GM23338 (cell line): Measurements from ENCODE around the gene IMPG1. TPM values are rescaled to one million over a fixed set of nuclear protein-coding genes. Genes with fewer than 3 reads are reported as not detected.

Experiments used
- ATAC-seq: fragments of 200-7000 bp; cut with Tn5 transposase; 3 replicates; pipeline ENCODE4 v1.9.1; 2020
- DNase-seq: peaks from one replicate; pipeline ENCODE4 v3.0.0-alpha.2; 2015; ENCODE audit warnings: low spot score
- H2AFZ ChIP-seq: fragments of 200-600 bp; sonication (generic); 2 replicates; pipeline ENCODE4 v1.8.0; 2016; ENCODE audit warnings: antibody characterized with exemption, mild to moderate bottlenecking, moderate library complexity
- H3F3A ChIP-seq: fragments of 200-600 bp; sonication (generic); replicated peaks from 2 replicates; pipeline ENCODE4 v1.8.0; 2017; ENCODE audit warnings: antibody characterized with exemption, mixed run types, low read depth
- H3K27ac ChIP-seq: fragments of 200-600 bp; sonication (generic); 2 replicates; pipeline ENCODE4 v1.6.1; 2016; ENCODE audit warnings: low read depth
- H3K27me3 ChIP-seq: fragments of 200-600 bp; sonication (generic); 2 replicates; pipeline ENCODE4 v1.8.0; 2016; ENCODE audit warnings: mild to moderate bottlenecking, mixed run types, moderate library complexity; ENCODE audit not compliant: insufficient read depth
- H3K36me3 ChIP-seq: fragments of 200-600 bp; sonication (generic); 2 replicates; pipeline ENCODE4 v1.8.0; 2016; ENCODE audit warnings: mild to moderate bottlenecking; ENCODE audit not compliant: insufficient read depth
- H3K4me1 ChIP-seq: fragments of 200-600 bp; sonication (generic); 2 replicates; pipeline ENCODE4 v1.8.0; 2016; ENCODE audit warnings: mild to moderate bottlenecking, moderate library complexity; ENCODE audit not compliant: insufficient read depth
- H3K4me2 ChIP-seq: fragments of 200-600 bp; sonication (generic); 2 replicates; pipeline ENCODE4 v1.7.1; 2017; ENCODE audit warnings: mixed run types
- H3K4me3 ChIP-seq: fragments of 200-600 bp; sonication (generic); 2 replicates; pipeline ENCODE4 v1.6.1; 2016; ENCODE audit warnings: mixed run types
- H3K79me2 ChIP-seq: fragments of 200-600 bp; sonication (generic); replicated peaks from 2 replicates; pipeline ENCODE4 v1.8.0; 2017; ENCODE audit warnings: mild to moderate bottlenecking; ENCODE audit not compliant: insufficient read depth
- H3K9me2 ChIP-seq: fragments of 200-600 bp; sonication (generic); 2 replicates; pipeline ENCODE4 v1.8.0; 2017; ENCODE audit not compliant: insufficient read depth
- H4K20me1 ChIP-seq: fragments of 200-600 bp; sonication (generic); replicated peaks from 2 replicates; pipeline ENCODE4 v1.8.0; 2017; ENCODE audit warnings: mild to moderate bottlenecking; ENCODE audit not compliant: insufficient read depth
- H3K27ac Mint-ChIP-seq: 2 replicates; pipeline ENCODE4 v1.8.0; 2020; ENCODE audit warnings: inconsistent platforms, mild to moderate bottlenecking, moderate library complexity, mixed read lengths
- H3K27me3 Mint-ChIP-seq: 3 replicates; pipeline ENCODE4 v1.8.0; 2022; ENCODE audit warnings: low read depth, mild to moderate bottlenecking, moderate library complexity, mixed read lengths, inconsistent platforms; ENCODE audit not compliant: insufficient read depth, poor library complexity
- H3K36me3 Mint-ChIP-seq: 3 replicates; pipeline ENCODE4 v1.8.0; 2021; ENCODE audit warnings: low read depth, mild to moderate bottlenecking, inconsistent platforms, moderate library complexity, mixed read lengths
- H3K4me1 Mint-ChIP-seq: 3 replicates; pipeline ENCODE4 v1.8.0; 2020; ENCODE audit warnings: mild to moderate bottlenecking, inconsistent platforms, mixed read lengths
- H3K4me3 Mint-ChIP-seq: 3 replicates; pipeline ENCODE4 v1.8.0; 2021; ENCODE audit warnings: moderate library complexity, mild to moderate bottlenecking, inconsistent platforms, mixed read lengths
- H3K9me3 Mint-ChIP-seq: 3 replicates; pipeline ENCODE4 v1.8.0; 2020; ENCODE audit warnings: moderate library complexity, mild to moderate bottlenecking, inconsistent platforms, mixed read lengths
- CREB1 ChIP-seq: fragments of 250-450 bp; sonication (Bioruptor Pico); IDR thresholded peaks from 2 replicates; pipeline ENCODE4 v1.5.0; 2020; ENCODE audit warnings: low read depth, mild to moderate bottlenecking, moderate library complexity
- CTCF ChIP-seq, 2 experiments: fragments of 200-600 bp in 1 of 2; sonication (generic) in 1 of 2; conservative IDR thresholded peaks; 2 replicates each; pipeline versions ENCODE4 v1.5.1 to v1.6.1; 2016 to 2017; ENCODE audit warnings: antibody characterized with exemption in 2 of 2, low read depth in 2 of 2, mild to moderate bottlenecking in 2 of 2, moderate library complexity in 1 of 2
- EZH2 ChIP-seq: fragments of 200-600 bp; sonication (generic); IDR thresholded peaks from one replicate; pipeline ENCODE4 v1.8.0; 2017; ENCODE audit warnings: antibody characterized with exemption, mild to moderate bottlenecking, low read depth; ENCODE audit not compliant: unreplicated experiment
- EZH2phosphoT487 ChIP-seq: fragments of 200-600 bp; sonication (generic); IDR thresholded peaks from one replicate; pipeline ENCODE4 v1.8.1; 2018; ENCODE audit warnings: antibody characterized with exemption; ENCODE audit not compliant: unreplicated experiment
- JUNB ChIP-seq: IDR thresholded peaks from one replicate; pipeline ENCODE4 v1.6.1; 2016; ENCODE audit warnings: antibody characterized with exemption; ENCODE audit not compliant: unreplicated experiment
- NANOG ChIP-seq: IDR thresholded peaks from 2 replicates; pipeline ENCODE4 v1.6.1; 2016; ENCODE audit warnings: antibody characterized with exemption, borderline replicate concordance
- POLR2AphosphoS5 ChIP-seq: IDR thresholded peaks from 2 replicates; pipeline ENCODE4 v1.6.1; 2016; ENCODE audit warnings: antibody characterized with exemption, low read depth
- REST ChIP-seq: IDR thresholded peaks from one replicate; pipeline ENCODE4 v1.6.1; 2018; ENCODE audit warnings: antibody characterized with exemption; ENCODE audit not compliant: unreplicated experiment
- STAT1 ChIP-seq: IDR thresholded peaks from one replicate; pipeline ENCODE4 v1.6.1; 2016; ENCODE audit warnings: antibody characterized with exemption; ENCODE audit not compliant: unreplicated experiment
- ZNF114 ChIP-seq: fragments of 250-450 bp; sonication (Bioruptor Pico); IDR thresholded peaks from 2 replicates; pipeline ENCODE4 v1.5.0; 2020; ENCODE audit warnings: mild to moderate bottlenecking, moderate library complexity
- ZNF331 ChIP-seq: fragments of 250-450 bp; sonication (Bioruptor Pico); IDR thresholded peaks from 2 replicates; pipeline ENCODE4 v1.5.0; 2020; ENCODE audit warnings: low read depth, mild to moderate bottlenecking, moderate library complexity
- ZNF462 ChIP-seq: fragments of 250-450 bp; sonication (Bioruptor Pico); IDR thresholded peaks from 2 replicates; pipeline ENCODE4 v1.5.0; 2020; ENCODE audit warnings: mild to moderate bottlenecking, moderate library complexity
- polyA plus RNA-seq: library from polyadenylated mRNA; unstranded; fragments of >200 nt; fragmentation: Nextera tagmentation; extraction: Ambion mirVana; gene quantifications from 2 replicates; pipeline ENCODE4 v1.2.1, GENCODE V29; 2016
- total RNA-seq: library from RNA; depleted of rRNA; stranded (reverse); fragments of >200 nt; shearing (Covaris generic); gene quantifications from 2 replicates; pipeline ENCODE4 v1.2.3, GENCODE V29; 2014
- TF ChIP-seq, protein P1 (sequence below): IDR thresholded peaks from 2 replicates; pipeline ENCODE4 v1.6.1; 2016; ENCODE audit warnings: antibody characterized with exemption

Gene IMPG1
- total and polyA plus RNA-seq, 2 experiments from 2014 or later = not detected

DNA sequence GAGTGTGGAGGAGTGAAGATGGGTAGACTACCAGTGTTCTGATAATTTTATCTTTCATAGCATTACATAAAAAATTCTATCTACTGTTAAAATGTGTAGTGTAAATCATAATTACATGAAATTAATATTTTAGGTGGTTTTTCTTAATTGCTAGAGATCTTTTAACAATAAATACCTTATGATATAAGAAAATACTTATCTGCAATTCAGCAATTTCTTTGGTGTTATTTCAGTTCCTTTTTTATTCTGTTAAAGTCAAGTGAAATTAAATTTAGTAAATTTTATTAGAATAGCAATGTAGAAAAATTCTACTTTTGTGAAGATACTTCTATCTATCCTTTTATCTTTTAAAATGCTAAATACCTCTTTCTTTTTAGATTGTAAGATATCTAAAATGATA, 104.3 kb downstream of the IMPG1 start:
- no peaks in the 10 kb centered on the region for H3K27me3 ChIP-seq
- H3K4me2 ChIP-seq = no peak overlapping the region
- ATAC-seq = no peak
- Mint-ChIP-seq H3K4me3 (no peak overlapping the region), H3K27me3 (no peaks in the 10 kb centered on the region), H3K9me3 (no peaks in the 10 kb centered on the region), H3K4me1 (peaks cover 4% of the 10 kb centered on the region), H3K27ac (no peak overlapping the region), H3K36me3 (no peaks in the 10 kb centered on the region)
- no peak overlapping the region for H2AFZ ChIP-seq
- no peaks in the 10 kb centered on the region for H3K4me1 ChIP-seq
- H3F3A ChIP-seq = no peaks in the 10 kb centered on the region
- no peak overlapping the region for H3K4me3 ChIP-seq
- no peak overlapping the region for H3K27ac ChIP-seq
- TF ChIP-seq NANOG = no peak
- TF ChIP-seq EZH2phosphoT487 = no peak
- TF ChIP-seq ZNF114 (CRISPR knock-in tag) = no peak
- TF ChIP-seq ZNF331 (CRISPR knock-in tag) = no peak
- TF ChIP-seq CTCF (conservative IDR thresholded peaks at IDR 0.05; ENCODE audit: low read depth in 2 of 2) = no peak
- no peak for TF ChIP-seq EZH2
- TF ChIP-seq, protein P1, sequence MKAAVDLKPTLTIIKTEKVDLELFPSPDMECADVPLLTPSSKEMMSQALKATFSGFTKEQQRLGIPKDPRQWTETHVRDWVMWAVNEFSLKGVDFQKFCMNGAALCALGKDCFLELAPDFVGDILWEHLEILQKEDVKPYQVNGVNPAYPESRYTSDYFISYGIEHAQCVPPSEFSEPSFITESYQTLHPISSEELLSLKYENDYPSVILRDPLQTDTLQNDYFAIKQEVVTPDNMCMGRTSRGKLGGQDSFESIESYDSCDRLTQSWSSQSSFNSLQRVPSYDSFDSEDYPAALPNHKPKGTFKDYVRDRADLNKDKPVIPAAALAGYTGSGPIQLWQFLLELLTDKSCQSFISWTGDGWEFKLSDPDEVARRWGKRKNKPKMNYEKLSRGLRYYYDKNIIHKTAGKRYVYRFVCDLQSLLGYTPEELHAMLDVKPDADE = no peak
- TF ChIP-seq REST = no peak
- no peak for TF ChIP-seq CREB1 (CRISPR knock-in tag)
- no peak for TF ChIP-seq JUNB
- no peak for TF ChIP-seq STAT1
- TF ChIP-seq POLR2AphosphoS5 = no peak
- no peak for TF ChIP-seq ZNF462 (CRISPR knock-in tag)
- no peaks in the 10 kb centered on the region for H3K79me2 ChIP-seq
- DNase-seq = no peak
- no peaks in the 10 kb centered on the region for H3K36me3 ChIP-seq
- no peaks in the 10 kb centered on the region for H4K20me1 ChIP-seq
- H3K9me2 ChIP-seq = no peaks in the 10 kb centered on the region
